Testis (tissue), 2 donors: Measurements from ENCODE around the gene HOXA10.

ENCODE experiments used
- CTCF ChIP-seq, 3 experiments: fragments of 450-650 bp in 2 of 3; fragments of 200-600 bp in 1 of 3; sonication (generic) in 1 of 3; IDR thresholded peaks; one replicate each; pipeline ENCODE4 v1.5.1; 2016 to 2019; ENCODE audit warnings: antibody characterized with exemption in 3 of 3, mild to moderate bottlenecking in 2 of 3, moderate library complexity in 1 of 3
- POLR2A ChIP-seq: fragments of 450-650 bp; IDR thresholded peaks from one replicate; pipeline ENCODE4 v1.6.1; 2017; ENCODE audit warnings: antibody characterized with exemption, mild to moderate bottlenecking, moderate library complexity

- TF ChIP-seq CTCF (IDR thresholded peaks at IDR 0.05) (no peak), POLR2A (no peak)
Observed at GRCh38 chr7:27156916-27157701, 17.0 kb downstream of the HOXA10 start.
